CD4-positive, alpha-beta T cell (primary cell): ENCODE measurements around the gene RPS16. TPM values are rescaled to one million over a fixed set of nuclear protein-coding genes. Genes with fewer than 3 reads are reported as not detected.
A peak's percentile ranks its signal among the peaks of the same experiment; 100 is the strongest.

Experiments
- ATAC-seq: fragments of 200-7000 bp; cut with Tn5 transposase; one replicate; pipeline ENCODE4 v1.10.0; 2022; ENCODE audit warnings: mild to moderate bottlenecking; ENCODE audit not compliant: poor library complexity
- CTCF ChIA-PET: fragments of 350-600 bp; sonication (Branson Sonifier 250); formaldehyde crosslinking; loops from one replicate; lab custom pipeline; 2021; ENCODE audit warnings: antibody characterized with exemption, inconsistent platforms; lab: Charles Lee
- POLR2A ChIA-PET: fragments of 350-600 bp; sonication (Branson Sonifier 250); formaldehyde crosslinking; loops from one replicate; lab custom pipeline; 2021; ENCODE audit warnings: antibody characterized with exemption, inconsistent platforms; lab: Charles Lee
- DNase-seq, 14 experiments: peaks; one replicate each; pipeline ENCODE4 v3.0.0-alpha.2; 2013 to 2020; ENCODE audit warnings: mixed read lengths in 2 of 14
- H3K27ac ChIP-seq, 2 donors: one replicate each; pipeline versions ENCODE4 v1.5.1 to v1.7.0; 2013; ENCODE audit warnings: low read length in 2 of 2, low read depth in 1 of 2, mild to moderate bottlenecking in 1 of 2
- H3K27me3 ChIP-seq, 2 experiments: 1 replicate in 1 of 2; 2 replicates in 1 of 2; pipeline versions ENCODE4 v1.6.1 to v1.7.0; 2013; ENCODE audit warnings: low read length in 2 of 2, control low read depth in 1 of 2, mild to moderate bottlenecking in 1 of 2, moderate library complexity in 1 of 2; ENCODE audit not compliant: insufficient read depth in 2 of 2, control insufficient read depth in 1 of 2
- H3K36me3 ChIP-seq: one replicate; pipeline ENCODE4 v1.6.1; 2013; ENCODE audit warnings: low read length, control low read depth; ENCODE audit not compliant: insufficient read depth
- H3K4me1 ChIP-seq: one replicate; pipeline ENCODE4 v1.6.1; 2013; ENCODE audit warnings: low read length, control low read depth; ENCODE audit not compliant: insufficient read depth
- H3K4me3 ChIP-seq: one replicate; pipeline ENCODE4 v1.5.1; 2013; ENCODE audit warnings: mild to moderate bottlenecking, low read length, moderate library complexity
- H3K9me3 ChIP-seq, 2 experiments: 1 replicate in 1 of 2; 2 replicates in 1 of 2; pipeline versions ENCODE4 v1.6.1 to v1.7.0; 2013; ENCODE audit warnings: low read length in 2 of 2, mild to moderate bottlenecking in 2 of 2, control low read depth in 1 of 2, moderate library complexity in 1 of 2; ENCODE audit not compliant: control insufficient read depth in 1 of 2, insufficient read depth in 1 of 2
- H3K27ac Mint-ChIP-seq: one replicate; pipeline ENCODE4 v1.8.0; 2020; ENCODE audit warnings: mixed read lengths
- H3K27me3 Mint-ChIP-seq: one replicate; pipeline ENCODE4 v1.8.0; 2021; ENCODE audit warnings: mixed read lengths
- H3K36me3 Mint-ChIP-seq: one replicate; pipeline ENCODE4 v1.8.0; 2021; ENCODE audit warnings: low read depth, mixed read lengths
- H3K4me1 Mint-ChIP-seq: one replicate; pipeline ENCODE4 v1.8.0; 2021; ENCODE audit warnings: low read depth, mixed read lengths
- H3K4me3 Mint-ChIP-seq: one replicate; pipeline ENCODE4 v1.8.0; 2020; ENCODE audit warnings: mild to moderate bottlenecking, mixed read lengths
- H3K9me3 Mint-ChIP-seq: one replicate; pipeline ENCODE4 v1.8.0; 2020; ENCODE audit warnings: mixed read lengths
- intact Hi-C, 2 experiments: fragments of 100-400 bp; cut with DNase I in 1 of 2; cut with micrococcal nuclease in 1 of 2; formaldehyde crosslinking; loops; one replicate each; pipeline versions ENCODE4 v1.15.1 to v1.9.0; 2023 to 2025; cut with DNase I, micrococcal nuclease
- total RNA-seq, 174 experiments: library from RNA in 2 of 174; stranded (reverse) in 2 of 174; gene quantifications; one replicate each; pipeline ENCODE4 v1.2.3 and lab custom pipeline; 2021 to 2026
- TF ChIP-seq, protein P1 (sequence below): fragments of 200-600 bp; IDR thresholded peaks from one replicate; pipeline ENCODE4 v1.8.0; 2022; ENCODE audit warnings: antibody characterized with exemption, mild to moderate bottlenecking

The RPS16 gene
- total RNA-seq, 2 experiments from 2014 or later = 4,625 to 4,839 TPM

- CTCF ChIA-PET = interaction anchor here (0.8 to 2.9 kb wide), 12 partner anchors 17 to 83 kb away, joined by 3 to 17 read pairs (median 4); partner anchors contain the start of genes EID2B, MED29, PAF1 and PLEKHG2
Measured at GRCh38 chr19:39474139-39474620, 38.4 kb upstream of the RPS16 start.

GRCh38 chr19:39473443-39473960 lies 37.8 kb upstream of the RPS16 start:
- TF ChIP-seq, protein P1, sequence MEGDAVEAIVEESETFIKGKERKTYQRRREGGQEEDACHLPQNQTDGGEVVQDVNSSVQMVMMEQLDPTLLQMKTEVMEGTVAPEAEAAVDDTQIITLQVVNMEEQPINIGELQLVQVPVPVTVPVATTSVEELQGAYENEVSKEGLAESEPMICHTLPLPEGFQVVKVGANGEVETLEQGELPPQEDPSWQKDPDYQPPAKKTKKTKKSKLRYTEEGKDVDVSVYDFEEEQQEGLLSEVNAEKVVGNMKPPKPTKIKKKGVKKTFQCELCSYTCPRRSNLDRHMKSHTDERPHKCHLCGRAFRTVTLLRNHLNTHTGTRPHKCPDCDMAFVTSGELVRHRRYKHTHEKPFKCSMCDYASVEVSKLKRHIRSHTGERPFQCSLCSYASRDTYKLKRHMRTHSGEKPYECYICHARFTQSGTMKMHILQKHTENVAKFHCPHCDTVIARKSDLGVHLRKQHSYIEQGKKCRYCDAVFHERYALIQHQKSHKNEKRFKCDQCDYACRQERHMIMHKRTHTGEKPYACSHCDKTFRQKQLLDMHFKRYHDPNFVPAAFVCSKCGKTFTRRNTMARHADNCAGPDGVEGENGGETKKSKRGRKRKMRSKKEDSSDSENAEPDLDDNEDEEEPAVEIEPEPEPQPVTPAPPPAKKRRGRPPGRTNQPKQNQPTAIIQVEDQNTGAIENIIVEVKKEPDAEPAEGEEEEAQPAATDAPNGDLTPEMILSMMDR = no peak
- Histone ChIP-seq H3K9me3 (no peaks in the 10 kb centered on the region), H3K27me3 (no peaks in the 10 kb centered on the region), H3K4me3 (no peak overlapping the region), H3K27ac (no peak overlapping the region), H3K36me3 (peaks cover 79% of the 10 kb centered on the region), H3K4me1 (no peaks in the 10 kb centered on the region)
- Mint-ChIP-seq H3K36me3 (peaks cover 82% of the 10 kb centered on the region), H3K9me3 (no peaks in the 10 kb centered on the region), H3K4me1 (no peaks in the 10 kb centered on the region), H3K4me3 (no peak overlapping the region), H3K27ac (peak overlapping the region; percentile 36), H3K27me3 (no peaks in the 10 kb centered on the region)
- intact Hi-C loops = no loop called here
- POLR2A ChIA-PET = interaction anchor here (1.3 kb wide), 1 partner anchor 29 kb away, joined by 6 read pairs; the partner anchor contains the start of gene SUPT5H
- no peak for ATAC-seq
- CTCF ChIA-PET = interaction anchor here (0.8 to 2.9 kb wide), 10 partner anchors 16 to 82 kb away, joined by 3 to 17 read pairs (median 4); partner anchors contain the start of genes EID2B, MED29, PAF1 and PLEKHG2
- DNase-seq = no peak

More at GRCh38 chr19:39474139-39474620, 38.4 kb upstream of the RPS16 start:
- Mint-ChIP-seq H3K9me3 (no peaks in the 10 kb centered on the region), H3K36me3 (peaks cover 76% of the 10 kb centered on the region), H3K27me3 (no peaks in the 10 kb centered on the region), H3K4me1 (no peaks in the 10 kb centered on the region), H3K27ac (peak overlapping the region; percentile 36), H3K4me3 (no peak overlapping the region)
- H3K4me3 ChIP-seq = no peak overlapping the region
- no peaks in the 10 kb centered on the region for H3K27me3 ChIP-seq
- H3K36me3 ChIP-seq = peaks cover 72% of the 10 kb centered on the region
- no peaks in the 10 kb centered on the region for H3K4me1 ChIP-seq
- no peaks in the 10 kb centered on the region for H3K9me3 ChIP-seq
- TF ChIP-seq, protein P1 = peak; percentile 70
- ATAC-seq (peak; percentile 85), DNase-seq (peak; percentile 65 to 85 (median 72))
- POLR2A ChIA-PET = interaction anchor here (1.2 to 1.3 kb wide), 2 partner anchors 29 to 58 kb away, joined by 6 read pairs; partner anchors contain the start of genes EID2B and SUPT5H
- H3K27ac ChIP-seq = no peak overlapping the region
- intact Hi-C loops = loop anchor here (1.0 kb wide), 2 partner anchors 58 to 197 kb away; partner anchors contain the start of gene EID2B (in 2 of the 2)

GRCh38 chr19:39472746-39473442 lies 37.1 kb upstream of the RPS16 start:
- ChIA-PET POLR2A (no interaction called here), CTCF (no interaction called here)
- TF ChIP-seq, protein P1 = no peak
- no peak overlapping the region for H3K27ac Mint-ChIP-seq
- H3K4me3 Mint-ChIP-seq = no peak overlapping the region
- peaks cover 89% of the 10 kb centered on the region for H3K36me3 Mint-ChIP-seq
- intact Hi-C loops = no loop called here
- no peak overlapping the region for H3K4me3 ChIP-seq
- H3K36me3 ChIP-seq = peaks cover 85% of the 10 kb centered on the region
- no peaks in the 10 kb centered on the region for H3K9me3 ChIP-seq
- H3K4me1 ChIP-seq = no peaks in the 10 kb centered on the region
- no peaks in the 10 kb centered on the region for H3K27me3 ChIP-seq
- H3K9me3 Mint-ChIP-seq = no peaks in the 10 kb centered on the region
- H3K27ac ChIP-seq = no peak overlapping the region
- H3K27me3 Mint-ChIP-seq = no peaks in the 10 kb centered on the region
- H3K4me1 Mint-ChIP-seq = no peaks in the 10 kb centered on the region
- DNase-seq (peak in 1 of 14 experiments; percentile 31), ATAC-seq (no peak)
